Ishikawa (cell line): ENCODE data around the gene FBXL19.

Source experiments
- CREB1 ChIP-seq: IDR thresholded peaks from 2 replicates; pipeline ENCODE4 v1.6.1; 2012; ENCODE audit warnings: low read depth
- EGR1 ChIP-seq: IDR thresholded peaks from 2 replicates; pipeline ENCODE4 v1.6.1; 2012
- EP300 ChIP-seq: IDR thresholded peaks from 2 replicates; pipeline ENCODE4 v1.6.1; 2012; ENCODE audit warnings: borderline replicate concordance
- FOXM1 ChIP-seq: IDR thresholded peaks from 2 replicates; pipeline ENCODE4 v1.6.1; 2012; ENCODE audit warnings: low read depth, borderline replicate concordance
- MAX ChIP-seq: IDR thresholded peaks from 2 replicates; pipeline ENCODE4 v1.6.1; 2012
- RAD21 ChIP-seq: IDR thresholded peaks from 2 replicates; pipeline ENCODE4 v1.6.1; 2012; ENCODE audit warnings: low read depth
- REST ChIP-seq: IDR thresholded peaks from 2 replicates; pipeline ENCODE4 v1.6.1; 2012; ENCODE audit warnings: low read depth, mild to moderate bottlenecking
- TAF1 ChIP-seq: IDR thresholded peaks from 2 replicates; pipeline ENCODE4 v1.6.1; 2012; ENCODE audit warnings: low read depth, mild to moderate bottlenecking
- TEAD4 ChIP-seq: IDR thresholded peaks from 2 replicates; pipeline ENCODE4 v1.6.1; 2012
- ZBTB7A ChIP-seq: IDR thresholded peaks from 2 replicates; pipeline ENCODE4 v1.6.1; 2012; ENCODE audit warnings: low read depth

- TF ChIP-seq MAX (no peak), EP300 (no peak), TEAD4 (no peak), EGR1 (no peak), RAD21 (no peak), CREB1 (no peak), FOXM1 (no peak), TAF1 (no peak), ZBTB7A (no peak), REST (no peak)
These were observed 60.0 kb downstream of the FBXL19 start for GRCh38 chr16:30983289-30983889.
